HG02798 (cell line): ENCODE measurements around the gene E2F3.

Experiments used
- ATAC-seq: cut with Tn5 transposase; IDR thresholded peaks from one replicate; pipeline ENCODE4 v1.9.1; 2021; ENCODE audit warnings: mild to moderate bottlenecking; ENCODE audit not compliant: unreplicated experiment, poor library complexity

E2F3 gene

GRCh38 chr6:20401205-20402091 is at the start of gene E2F3:
TSS of gene E2F3 (plus strand) at chr6:20401879. CDS start at chr6:20402233, 354 bp downstream.
- peak; percentile 90 for ATAC-seq

DNA sequence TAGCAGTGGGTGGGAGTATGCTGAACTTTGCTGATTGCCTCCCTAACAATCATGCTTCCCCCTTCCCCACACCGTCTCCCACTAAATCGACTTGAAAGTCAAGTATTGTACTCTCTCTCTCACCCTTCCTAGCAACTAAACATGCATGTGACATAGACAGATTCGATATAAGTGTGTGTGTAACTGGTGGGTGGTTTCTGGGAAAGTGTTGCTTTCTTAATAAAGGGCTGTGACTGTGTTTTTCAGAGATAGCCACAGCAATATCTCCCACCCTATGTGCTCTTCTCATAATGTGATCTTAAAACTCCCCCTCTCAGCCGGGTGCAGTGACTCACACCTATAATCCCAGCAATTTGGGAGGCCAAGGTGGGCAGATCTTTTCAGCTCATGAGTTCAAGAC is 49.3 kb upstream of the E2F3 start:
- ATAC-seq: no peak

GRCh38 chr6:20353134-20353533 is 48.5 kb upstream of the E2F3 start:
- ATAC-seq: no peak

DNA sequence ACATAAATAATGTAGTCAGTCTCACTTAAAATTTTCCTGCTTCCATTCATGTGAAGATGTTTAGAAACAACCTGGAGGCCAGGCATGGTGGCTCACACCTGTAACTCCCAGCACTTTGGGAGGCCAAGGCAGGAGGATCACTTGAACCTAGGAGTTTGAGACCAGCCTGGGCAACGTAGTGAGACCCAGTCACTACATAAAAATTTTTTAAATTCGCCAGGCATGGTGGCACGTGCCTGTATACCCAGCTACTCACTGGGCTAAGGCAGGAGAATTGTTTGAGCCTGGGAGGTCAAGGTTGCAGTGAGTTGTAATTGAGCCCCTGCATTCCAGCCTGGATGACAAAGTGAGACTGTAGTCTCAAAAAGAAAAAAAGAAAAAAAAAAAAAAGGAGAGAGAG is 47.3 kb upstream of the E2F3 start:
- ATAC-seq: no peak

DNA sequence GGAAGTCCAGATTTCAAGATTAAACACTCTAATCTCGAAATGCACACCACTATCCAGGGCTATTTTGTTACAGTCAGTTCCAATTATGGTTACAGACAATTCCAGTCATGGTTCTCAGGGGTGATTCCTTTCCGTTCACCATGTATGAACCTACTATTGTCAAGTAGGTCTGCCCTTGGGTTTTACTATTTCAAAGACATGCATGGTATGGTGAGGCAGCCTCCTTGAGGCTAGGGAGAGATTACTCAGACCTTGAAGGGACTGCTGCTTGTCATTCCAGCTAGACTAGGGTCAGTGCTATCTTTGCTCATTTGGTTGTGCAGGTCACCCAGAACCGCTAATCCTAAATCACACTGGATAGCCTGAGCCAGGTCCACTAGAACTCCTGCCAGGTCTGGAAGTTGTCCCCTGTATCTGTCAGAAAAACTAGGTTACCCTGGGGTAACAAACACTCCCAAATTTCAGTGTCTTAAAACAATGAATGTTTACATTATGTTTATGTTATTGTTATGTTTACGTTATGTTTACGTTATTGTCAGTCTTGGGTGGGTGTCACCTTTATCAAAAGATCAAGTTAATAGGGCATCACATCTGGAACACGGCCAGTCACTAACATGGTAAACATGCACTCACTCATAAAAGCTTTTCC is 41.1 kb upstream of the E2F3 start:
- ATAC-seq: no peak

- no peak for ATAC-seq
Measured at GRCh38 chr6:20362623-20363022, 39.1 kb upstream of the E2F3 start.

DNA sequence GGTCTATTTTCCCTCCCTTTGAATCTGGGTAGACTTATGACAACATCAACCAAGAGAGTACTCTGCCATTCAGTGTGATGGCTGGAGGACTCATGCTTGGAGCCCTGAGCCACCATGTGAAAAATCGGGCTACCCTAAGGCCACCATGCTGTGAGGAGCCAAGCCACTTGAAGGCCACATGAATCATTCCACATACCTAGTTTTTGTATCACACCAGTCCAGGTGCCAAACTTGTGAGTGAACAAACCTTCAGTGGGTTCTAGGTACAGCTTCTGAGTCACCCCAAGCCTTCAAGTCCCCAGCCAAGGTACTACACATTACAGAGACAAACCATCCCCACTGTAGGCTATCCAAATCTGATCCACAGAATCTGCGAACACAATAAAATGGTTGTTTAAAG is 37.4 kb upstream of the E2F3 start:
- ATAC-seq: no peak

DNA sequence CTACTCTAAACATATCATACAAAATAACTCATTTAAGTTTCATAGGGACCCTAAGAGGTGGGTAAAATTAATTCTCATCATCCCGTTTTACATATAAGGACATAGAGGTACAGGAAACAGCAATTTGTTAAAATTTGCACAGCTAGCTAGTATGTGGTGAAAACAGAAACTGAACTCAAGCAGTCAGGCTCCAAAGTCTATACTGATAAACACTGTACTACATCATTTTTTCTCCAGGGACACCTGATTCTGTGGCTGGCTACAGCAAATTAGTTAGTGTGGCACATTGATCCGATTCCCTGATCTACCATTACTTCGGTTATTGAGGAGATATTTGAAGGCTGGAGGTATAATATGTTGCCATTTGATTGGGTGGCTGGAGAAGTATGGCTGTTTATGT is 36.2 kb upstream of the E2F3 start:
- ATAC-seq: peak; percentile 81

- ATAC-seq: no peak
Measured at GRCh38 chr6:20366082-20366830, 35.4 kb upstream of the E2F3 start.

GRCh38 chr6:20367743-20368485 is 33.8 kb upstream of the E2F3 start:
- no peak for ATAC-seq

- no peak for ATAC-seq
Measured at GRCh38 chr6:20370393-20370792, 31.3 kb upstream of the E2F3 start.

GRCh38 chr6:20370801-20371200 is 30.9 kb upstream of the E2F3 start:
- ATAC-seq: no peak

DNA sequence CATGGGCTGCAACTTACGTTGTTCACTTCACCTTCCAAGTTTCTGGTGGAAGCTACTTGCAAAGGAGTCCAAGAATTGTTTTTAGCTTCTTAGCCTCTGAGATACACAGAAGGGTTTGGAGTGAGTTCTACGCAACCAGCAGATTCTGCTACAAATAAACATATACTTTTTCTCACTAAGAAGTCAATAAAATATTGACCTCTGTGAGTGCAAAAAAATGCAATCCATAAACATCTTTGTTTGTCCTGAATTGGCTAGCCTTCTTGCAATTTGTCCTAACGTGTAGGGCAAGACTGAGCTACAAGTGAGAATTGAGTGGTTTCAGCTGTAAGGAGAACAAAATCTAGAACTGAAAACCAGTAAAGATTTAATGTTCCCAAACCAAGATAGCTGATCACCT is 26.2 kb upstream of the E2F3 start:
- no peak for ATAC-seq

DNA sequence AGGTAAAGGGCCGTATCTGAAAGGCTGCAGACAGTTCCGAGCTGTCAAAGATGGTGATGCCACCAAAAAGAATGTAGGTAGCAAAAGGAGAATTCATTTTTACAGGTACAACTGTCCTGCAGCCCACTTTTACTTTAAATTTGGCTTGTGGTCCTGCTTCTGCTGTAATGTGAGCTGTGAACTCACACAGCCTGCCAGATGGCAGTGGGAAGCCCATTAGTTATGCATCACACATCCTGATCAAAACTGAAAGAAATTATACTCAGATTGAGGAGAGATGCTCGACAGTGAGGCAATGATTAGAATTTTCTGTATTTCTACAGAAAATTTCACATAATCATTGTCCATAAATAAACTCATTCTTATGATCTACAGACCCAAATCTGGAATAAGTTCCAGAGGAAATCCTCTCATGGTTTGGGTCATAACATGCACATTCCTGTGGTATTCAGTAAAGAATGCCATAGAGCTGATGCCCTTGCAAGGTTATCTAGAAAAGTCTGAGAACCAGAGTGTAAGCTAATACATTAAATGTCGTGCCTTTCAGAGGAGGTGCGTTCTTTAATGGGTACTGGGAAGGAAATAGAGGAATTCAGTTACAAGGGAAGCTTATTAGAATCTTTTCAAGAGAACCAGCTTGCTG is 23.9 kb upstream of the E2F3 start:
- ATAC-seq: peak; percentile 54

GRCh38 chr6:20379231-20379630 is 22.4 kb upstream of the E2F3 start:
- no peak for ATAC-seq

DNA sequence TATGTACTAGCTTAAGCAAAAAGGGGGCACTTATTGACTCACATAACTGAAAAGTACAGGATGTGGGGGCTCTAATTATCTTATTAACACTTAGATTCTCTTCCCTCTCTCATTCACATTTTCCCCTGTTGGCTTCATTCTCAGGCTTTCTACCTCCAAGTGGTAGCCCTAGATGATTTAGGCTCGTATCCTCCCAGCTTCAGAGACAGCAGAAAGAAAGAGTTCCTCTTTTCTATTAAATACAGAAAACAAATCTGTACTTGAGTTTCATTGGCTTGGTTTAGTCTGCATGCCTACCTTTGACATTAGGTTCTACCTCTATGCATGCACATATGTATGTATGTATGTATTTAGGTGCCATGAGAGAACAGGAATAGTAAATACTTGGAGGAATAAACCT is 15.5 kb upstream of the E2F3 start:
- no peak for ATAC-seq

- ATAC-seq: no peak
Measured at GRCh38 chr6:20389066-20389465, 12.6 kb upstream of the E2F3 start.

- no peak for ATAC-seq
Measured at GRCh38 chr6:20393297-20393696, 8.4 kb upstream of the E2F3 start.

- no peak for ATAC-seq
Measured at GRCh38 chr6:20399518-20399917, 2.2 kb upstream of the E2F3 start.
